HepG2 (cell line): ENCODE results near the gene ZBTB7A. TPM values are rescaled to one million over a fixed set of nuclear protein-coding genes. Genes with fewer than 3 reads are reported as not detected.

ENCODE experiments used
- CBX5 ChIP-seq: sonication (generic); formaldehyde crosslinking; IDR thresholded peaks from 2 replicates; pipeline ENCODE4 v1.4.0; 2020; ENCODE audit warnings: missing genetic modification reagents, borderline replicate concordance
- FLYWCH1 ChIP-seq: sonication (generic); formaldehyde crosslinking; IDR thresholded peaks from 2 replicates; pipeline ENCODE4 v1.8.1; 2023; ENCODE audit warnings: mild to moderate bottlenecking, missing genetic modification reagents
- HMGA1 ChIP-seq: sonication (generic); formaldehyde crosslinking; conservative IDR thresholded peaks from 2 replicates; pipeline ENCODE4 v1.4.0; 2020; ENCODE audit warnings: missing genetic modification reagents
- KAT8 ChIP-seq: IDR thresholded peaks from 2 replicates; pipeline ENCODE4 v1.6.1; 2016; ENCODE audit warnings: missing genetic modification reagents, missing compliant biosample characterization
- KDM4B ChIP-seq: sonication (generic); formaldehyde crosslinking; IDR thresholded peaks from 2 replicates; pipeline ENCODE4 v1.4.0; 2020; ENCODE audit warnings: missing genetic modification reagents
- MAF1 ChIP-seq: sonication (generic); formaldehyde crosslinking; IDR thresholded peaks from 2 replicates; pipeline ENCODE4 v1.5.0; 2020; ENCODE audit warnings: missing genetic modification reagents, borderline replicate concordance
- NONO ChIP-seq, 2 experiments: fragments of 450-650 bp in 1 of 2; sonication (generic) in 1 of 2; formaldehyde crosslinking in 1 of 2; IDR thresholded peaks in 1 of 2; conservative IDR thresholded peaks in 1 of 2; 2 replicates each; pipeline versions ENCODE4 v1.6.1 to v1.8.0; 2017 to 2022; ENCODE audit warnings: mild to moderate bottlenecking in 1 of 2, missing genetic modification reagents in 1 of 2, moderate library complexity in 1 of 2
- PHF20 ChIP-seq: sonication (generic); formaldehyde crosslinking; IDR thresholded peaks from 2 replicates; pipeline ENCODE4 v1.5.0; 2020; ENCODE audit warnings: mild to moderate bottlenecking, missing genetic modification reagents
- SUZ12 ChIP-seq: fragments of 150-350 bp; IDR thresholded peaks from 2 replicates; pipeline ENCODE4 v1.6.1; 2014; ENCODE audit warnings: low read depth, low read length
- TMF1 ChIP-seq: sonication (generic); formaldehyde crosslinking; IDR thresholded peaks from 2 replicates; pipeline ENCODE4 v1.8.1; 2022; ENCODE audit warnings: low read depth, missing genetic modification reagents
- ZKSCAN8 ChIP-seq: IDR thresholded peaks from 2 replicates; pipeline ENCODE4 v1.6.1; 2016; ENCODE audit warnings: borderline replicate concordance, missing genetic modification reagents, missing compliant biosample characterization
- ZNF615 ChIP-seq: sonication (generic); formaldehyde crosslinking; IDR thresholded peaks from 2 replicates; pipeline ENCODE4 v1.5.0; 2020; ENCODE audit warnings: mild to moderate bottlenecking, missing genetic modification reagents, borderline replicate concordance
- ZNF616 ChIP-seq: sonication (generic); formaldehyde crosslinking; IDR thresholded peaks from 2 replicates; pipeline ENCODE4 v1.5.0; 2020; ENCODE audit warnings: low read depth, mild to moderate bottlenecking, missing genetic modification reagents
- ZSCAN25 ChIP-seq: sonication (generic); formaldehyde crosslinking; IDR thresholded peaks from 2 replicates; pipeline ENCODE4 v1.8.0; 2022; ENCODE audit warnings: mild to moderate bottlenecking, missing genetic modification reagents
- ZZZ3 ChIP-seq: sonication (generic); formaldehyde crosslinking; IDR thresholded peaks from 2 replicates; pipeline ENCODE4 v1.4.0; 2020; ENCODE audit warnings: missing genetic modification reagents, mild to moderate bottlenecking, borderline replicate concordance
- polyA plus RNA-seq, 8 experiments: library from polyadenylated mRNA; depleted of rRNA in 3 of 8; stranded (reverse) in 7 of 8; unstranded in 1 of 8; fragments of >200 nt; fragmentation: Illumina TruSeq in 4 of 8; extraction: Trizol in 4 of 8; gene quantifications; 2 replicates each; pipeline versions ENCODE4 v1.2.1 to v1.2.3, GENCODE V29; 2011 to 2016; ENCODE audit warnings: low read depth in 4 of 8, missing spikeins in 1 of 8, mixed read lengths in 1 of 8; ENCODE audit not compliant: insufficient read depth in 1 of 8
- total RNA-seq, 5 experiments: library from RNA; depleted of rRNA; stranded (reverse); fragments of >200 nt; fragmentation: Illumina TruSeq; extraction: Trizol; gene quantifications; 2 replicates each; pipeline ENCODE4 v1.2.3, GENCODE V29; 2016; ENCODE audit warnings: low read depth in 1 of 5
- TF ChIP-seq, protein P1 (sequence below): sonication (generic); formaldehyde crosslinking; IDR thresholded peaks from 2 replicates; pipeline ENCODE4 v1.4.0; 2020; ENCODE audit warnings: missing genetic modification reagents
- TF ChIP-seq, protein P2 (sequence below): sonication (generic); formaldehyde crosslinking; IDR thresholded peaks from 2 replicates; pipeline ENCODE4 v1.4.0; 2020; ENCODE audit warnings: missing genetic modification reagents; ENCODE audit errors: not compliant biosample characterization
- TF ChIP-seq, protein P3 (sequence below): sonication (generic); formaldehyde crosslinking; IDR thresholded peaks from 2 replicates; pipeline ENCODE4 v1.8.0; 2022; ENCODE audit warnings: missing genetic modification reagents, mild to moderate bottlenecking, borderline replicate concordance
- TF ChIP-seq, protein P4 (sequence below): sonication (generic); formaldehyde crosslinking; IDR thresholded peaks from 2 replicates; pipeline ENCODE4 v1.8.0; 2022; ENCODE audit warnings: missing genetic modification reagents, mild to moderate bottlenecking, moderate library complexity, borderline replicate concordance
- TF ChIP-seq, protein P5 (sequence below): sonication (generic); formaldehyde crosslinking; IDR thresholded peaks from 2 replicates; pipeline ENCODE4 v1.8.1; 2023; ENCODE audit warnings: mild to moderate bottlenecking, moderate library complexity, missing genetic modification reagents
- TF ChIP-seq, protein P6 (sequence below): IDR thresholded peaks from 2 replicates; pipeline ENCODE4 v1.6.1; 2016; ENCODE audit warnings: missing genetic modification reagents, missing compliant biosample characterization

ZBTB7A gene
- total and polyA plus RNA-seq, 2 of the 13 experiments (the other 11 are each of a cell fraction or from before 2014, with no cell fraction given) = 3.6 to 4.0 TPM

DNA sequence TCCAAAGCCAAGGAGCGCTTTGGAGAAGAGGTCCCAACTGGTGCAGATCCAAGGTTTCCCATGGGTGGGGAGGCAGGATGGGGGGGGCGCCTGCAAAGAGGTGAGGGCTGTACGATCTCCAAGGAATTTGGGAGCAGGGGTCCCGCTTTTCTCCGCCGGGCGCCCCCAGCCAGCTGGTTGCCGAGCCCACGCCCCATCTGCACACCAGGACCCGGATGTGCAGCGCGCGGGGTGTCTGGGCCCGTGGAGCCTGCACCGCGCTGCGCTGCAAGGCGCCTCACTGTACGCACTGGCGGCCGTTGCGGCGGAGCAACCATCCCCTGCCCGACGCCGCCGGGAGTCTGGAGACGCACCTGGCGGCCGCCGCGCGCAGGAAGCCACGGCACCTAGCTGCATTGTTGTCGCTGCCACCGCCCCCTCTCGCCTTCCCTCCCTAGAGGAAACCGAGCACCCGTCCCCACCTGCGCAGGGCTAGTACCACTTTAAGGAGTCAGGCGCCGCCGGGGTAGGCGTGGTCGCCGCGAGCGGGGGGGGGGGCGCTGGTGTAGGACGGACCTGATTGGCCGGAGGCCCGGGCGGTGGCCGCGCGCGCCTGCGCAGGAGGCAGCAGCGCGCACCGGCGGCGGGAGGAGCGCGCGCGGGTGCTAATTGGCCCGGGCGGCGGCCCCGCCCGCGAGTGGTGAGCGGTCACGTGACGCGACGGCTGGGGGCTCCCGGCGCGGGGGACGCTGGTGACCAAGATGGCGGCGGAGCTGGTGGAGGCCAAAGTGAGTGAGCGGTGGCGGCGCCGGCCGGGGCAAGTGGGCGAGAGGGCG lies 59.5 kb downstream of the ZBTB7A start, which contains the start of gene PIAS4 (continued):
- peak; percentile 38; the same call in 1 of the 2 replicates for TF ChIP-seq CBX5
- no peak for TF ChIP-seq ZSCAN25 (CRISPR knock-in tag)
- no peak for TF ChIP-seq NONO (IDR thresholded peaks at IDR 0.05)
- peak; percentile 43; the same call in 1 of the 2 replicates for TF ChIP-seq NONO (CRISPR knock-in tag; conservative IDR thresholded peaks at IDR 0.05)
- TF ChIP-seq ZNF615 = no peak
- no peak for TF ChIP-seq MAF1
- TF ChIP-seq FLYWCH1 (CRISPR knock-in tag) = no peak
- peak; percentile 84 for TF ChIP-seq KAT8 (CRISPR knock-in tag)
- peak; percentile 77 for TF ChIP-seq PHF20 (CRISPR knock-in tag)
- TF ChIP-seq, protein P1, sequence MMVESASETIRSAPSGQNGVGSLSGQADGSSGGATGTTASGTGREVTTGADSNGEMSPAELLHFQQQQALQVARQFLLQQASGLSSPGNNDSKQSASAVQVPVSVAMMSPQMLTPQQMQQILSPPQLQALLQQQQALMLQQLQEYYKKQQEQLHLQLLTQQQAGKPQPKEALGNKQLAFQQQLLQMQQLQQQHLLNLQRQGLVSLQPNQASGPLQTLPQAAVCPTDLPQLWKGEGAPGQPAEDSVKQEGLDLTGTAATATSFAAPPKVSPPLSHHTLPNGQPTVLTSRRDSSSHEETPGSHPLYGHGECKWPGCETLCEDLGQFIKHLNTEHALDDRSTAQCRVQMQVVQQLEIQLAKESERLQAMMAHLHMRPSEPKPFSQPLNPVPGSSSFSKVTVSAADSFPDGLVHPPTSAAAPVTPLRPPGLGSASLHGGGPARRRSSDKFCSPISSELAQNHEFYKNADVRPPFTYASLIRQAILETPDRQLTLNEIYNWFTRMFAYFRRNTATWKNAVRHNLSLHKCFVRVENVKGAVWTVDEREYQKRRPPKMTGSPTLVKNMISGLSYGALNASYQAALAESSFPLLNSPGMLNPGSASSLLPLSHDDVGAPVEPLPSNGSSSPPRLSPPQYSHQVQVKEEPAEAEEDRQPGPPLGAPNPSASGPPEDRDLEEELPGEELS = peak; percentile 50
- peak; percentile 50; the same call in 1 of the 2 replicates for TF ChIP-seq ZZZ3 (CRISPR knock-in tag)
- TF ChIP-seq, protein P2, sequence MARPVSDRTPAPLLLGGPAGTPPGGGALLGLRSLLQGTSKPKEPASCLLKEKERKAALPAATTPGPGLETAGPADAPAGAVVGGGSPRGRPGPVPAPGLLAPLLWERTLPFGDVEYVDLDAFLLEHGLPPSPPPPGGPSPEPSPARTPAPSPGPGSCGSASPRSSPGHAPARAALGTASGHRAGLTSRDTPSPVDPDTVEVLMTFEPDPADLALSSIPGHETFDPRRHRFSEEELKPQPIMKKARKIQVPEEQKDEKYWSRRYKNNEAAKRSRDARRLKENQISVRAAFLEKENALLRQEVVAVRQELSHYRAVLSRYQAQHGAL = no peak
- peak; percentile 82; the same call in 1 of the 2 replicates for TF ChIP-seq TMF1 (CRISPR knock-in tag)
- no peak for TF ChIP-seq ZKSCAN8 (CRISPR knock-in tag)
- no peak for TF ChIP-seq HMGA1 (CRISPR knock-in tag)
- TF ChIP-seq, protein P3, sequence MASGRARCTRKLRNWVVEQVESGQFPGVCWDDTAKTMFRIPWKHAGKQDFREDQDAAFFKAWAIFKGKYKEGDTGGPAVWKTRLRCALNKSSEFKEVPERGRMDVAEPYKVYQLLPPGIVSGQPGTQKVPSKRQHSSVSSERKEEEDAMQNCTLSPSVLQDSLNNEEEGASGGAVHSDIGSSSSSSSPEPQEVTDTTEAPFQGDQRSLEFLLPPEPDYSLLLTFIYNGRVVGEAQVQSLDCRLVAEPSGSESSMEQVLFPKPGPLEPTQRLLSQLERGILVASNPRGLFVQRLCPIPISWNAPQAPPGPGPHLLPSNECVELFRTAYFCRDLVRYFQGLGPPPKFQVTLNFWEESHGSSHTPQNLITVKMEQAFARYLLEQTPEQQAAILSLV (CRISPR knock-in tag) = peak; percentile 45; the same call in 1 of the 2 replicates
- no peak; the same call in 1 of the 2 replicates for TF ChIP-seq KDM4B (CRISPR knock-in tag)
- TF ChIP-seq, protein P4, sequence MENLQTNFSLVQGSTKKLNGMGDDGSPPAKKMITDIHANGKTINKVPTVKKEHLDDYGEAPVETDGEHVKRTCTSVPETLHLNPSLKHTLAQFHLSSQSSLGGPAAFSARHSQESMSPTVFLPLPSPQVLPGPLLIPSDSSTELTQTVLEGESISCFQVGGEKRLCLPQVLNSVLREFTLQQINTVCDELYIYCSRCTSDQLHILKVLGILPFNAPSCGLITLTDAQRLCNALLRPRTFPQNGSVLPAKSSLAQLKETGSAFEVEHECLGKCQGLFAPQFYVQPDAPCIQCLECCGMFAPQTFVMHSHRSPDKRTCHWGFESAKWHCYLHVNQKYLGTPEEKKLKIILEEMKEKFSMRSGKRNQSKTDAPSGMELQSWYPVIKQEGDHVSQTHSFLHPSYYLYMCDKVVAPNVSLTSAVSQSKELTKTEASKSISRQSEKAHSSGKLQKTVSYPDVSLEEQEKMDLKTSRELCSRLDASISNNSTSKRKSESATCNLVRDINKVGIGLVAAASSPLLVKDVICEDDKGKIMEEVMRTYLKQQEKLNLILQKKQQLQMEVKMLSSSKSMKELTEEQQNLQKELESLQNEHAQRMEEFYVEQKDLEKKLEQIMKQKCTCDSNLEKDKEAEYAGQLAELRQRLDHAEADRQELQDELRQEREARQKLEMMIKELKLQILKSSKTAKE (CRISPR knock-in tag) = no peak
- peak; percentile 33; the same call in 1 of the 2 replicates for TF ChIP-seq ZNF616 (CRISPR knock-in tag)
- TF ChIP-seq SUZ12 = no peak
- TF ChIP-seq, protein P5, sequence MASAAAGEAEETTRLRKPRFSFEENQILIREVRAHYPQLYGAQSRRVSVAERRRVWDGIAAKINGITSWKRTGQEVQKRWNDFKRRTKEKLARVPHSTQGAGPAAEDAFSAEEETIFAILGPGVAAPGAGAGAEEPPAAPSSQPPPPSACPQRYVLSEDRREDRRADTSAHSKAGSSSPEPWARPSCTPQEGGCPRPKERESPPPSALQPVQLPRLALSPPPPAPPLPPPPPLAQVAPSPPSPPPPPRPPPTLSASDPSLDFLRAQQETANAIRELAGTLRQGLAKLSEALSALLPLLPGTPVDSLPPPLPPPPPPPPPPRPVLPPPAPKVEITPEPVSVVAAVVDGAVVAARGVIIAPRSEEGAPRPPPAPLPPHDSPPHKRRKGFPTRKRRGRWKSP (CRISPR knock-in tag) = peak; percentile 78; the same call in 1 of the 2 replicates
- TF ChIP-seq, protein P6, sequence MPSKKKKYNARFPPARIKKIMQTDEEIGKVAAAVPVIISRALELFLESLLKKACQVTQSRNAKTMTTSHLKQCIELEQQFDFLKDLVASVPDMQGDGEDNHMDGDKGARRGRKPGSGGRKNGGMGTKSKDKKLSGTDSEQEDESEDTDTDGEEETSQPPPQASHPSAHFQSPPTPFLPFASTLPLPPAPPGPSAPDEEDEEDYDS (CRISPR knock-in tag) = peak; percentile 74
